NCI-H748 (cell line): ENCODE results near the gene LRRC71.
A peak's percentile ranks its signal among the peaks of the same experiment; 100 is the strongest.

Experiments
- DNase-seq: peaks from one replicate; lab custom pipeline; 2025; ENCODE audit not compliant: unreplicated experiment; lab: John Stamatoyannopoulos, UW

Gene LRRC71

DNA sequence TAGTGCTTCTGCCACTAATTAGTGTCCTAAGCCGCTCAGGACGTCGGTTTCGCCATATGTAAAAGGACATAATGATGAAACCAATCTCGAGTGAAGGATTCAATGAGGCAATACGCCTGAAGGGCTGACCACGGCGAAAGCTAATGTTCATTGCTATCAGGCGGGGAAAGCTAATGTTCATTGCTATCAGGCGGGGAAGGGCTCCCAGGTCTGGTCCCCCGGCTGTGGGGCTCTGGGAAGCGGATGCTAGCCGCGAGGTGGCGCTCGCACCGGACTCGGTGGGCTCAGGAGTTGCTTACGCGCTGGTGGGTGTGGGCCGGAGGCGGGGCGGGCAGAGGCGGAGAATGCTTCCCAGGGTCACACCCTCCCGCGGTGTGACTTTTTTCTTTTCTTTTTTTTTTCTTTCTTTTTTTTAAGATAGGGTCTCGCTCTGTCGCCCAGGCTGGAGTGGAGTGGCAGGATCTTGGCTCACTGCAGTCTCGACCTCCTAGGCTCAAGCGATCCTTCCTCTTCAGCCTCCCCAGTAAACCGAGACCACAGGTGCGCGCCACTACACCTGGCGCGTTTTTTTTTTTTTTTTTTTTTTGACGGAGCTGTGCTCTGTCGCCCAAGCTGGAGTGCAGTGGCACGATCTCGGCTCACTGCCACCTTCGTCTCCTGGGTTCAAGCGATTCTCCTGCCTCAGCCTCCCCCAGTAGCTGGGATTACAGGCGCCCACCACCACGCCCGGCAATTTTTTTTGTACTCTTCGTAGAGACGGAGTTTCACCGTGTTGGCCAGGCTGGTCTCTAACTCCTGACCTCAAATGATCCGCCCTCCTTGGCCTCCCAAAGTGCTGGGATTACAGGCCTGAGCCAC, 28.0 kb upstream of the LRRC71 start:
- peak; percentile 86 for DNase-seq

DNA sequence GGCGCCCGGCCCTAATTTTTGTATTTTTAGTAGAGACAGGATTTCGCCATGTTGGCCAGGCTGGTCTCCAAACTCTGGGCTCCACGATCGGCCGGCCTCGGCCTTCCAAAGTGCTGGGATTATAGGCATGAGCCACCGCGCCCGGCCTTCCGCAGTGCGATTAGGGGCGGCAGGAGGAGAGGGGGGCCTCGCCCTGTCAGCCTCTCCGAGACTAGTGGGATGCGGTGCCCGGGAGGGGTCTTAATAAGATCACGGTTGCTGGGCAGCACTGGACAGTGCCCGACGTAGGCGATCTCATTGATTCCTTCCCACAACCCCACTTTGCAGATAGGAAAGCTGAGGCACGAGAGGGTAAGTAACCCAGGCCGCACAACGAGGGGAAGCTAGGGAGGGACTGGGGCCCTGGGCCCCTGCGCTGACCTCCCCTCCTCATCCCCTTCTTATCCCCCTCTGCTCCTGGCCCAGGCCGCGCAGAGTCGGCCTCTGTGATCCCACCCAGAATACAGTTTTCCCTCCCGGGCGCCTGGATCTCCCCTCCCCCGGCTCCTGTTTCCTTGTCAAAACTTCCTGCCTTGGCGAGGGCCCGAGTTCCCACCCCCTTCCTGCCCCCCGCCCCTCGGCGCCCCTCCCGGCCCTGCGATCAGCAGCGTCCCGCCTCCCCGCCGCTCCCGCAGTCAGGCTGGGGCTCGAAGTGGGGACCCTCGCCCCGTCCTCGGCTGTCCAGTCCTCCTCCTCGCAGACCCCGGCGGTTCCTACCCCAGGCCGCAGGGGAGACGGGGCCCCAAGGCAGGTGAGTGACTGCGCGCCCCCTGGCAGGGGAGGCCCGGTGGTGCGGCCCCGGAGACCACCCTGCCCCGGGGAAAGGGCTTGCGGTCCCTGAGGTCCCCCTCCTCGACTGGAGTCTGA, 27.1 kb upstream of the LRRC71 start, which contains the start of gene PEAR1:
Gene PEAR1 (plus strand): TSS at position 671 of the 906 bp plus-strand sequence. CDS start 10,209 bp downstream, outside the sequence.
- no peak for DNase-seq

DNA sequence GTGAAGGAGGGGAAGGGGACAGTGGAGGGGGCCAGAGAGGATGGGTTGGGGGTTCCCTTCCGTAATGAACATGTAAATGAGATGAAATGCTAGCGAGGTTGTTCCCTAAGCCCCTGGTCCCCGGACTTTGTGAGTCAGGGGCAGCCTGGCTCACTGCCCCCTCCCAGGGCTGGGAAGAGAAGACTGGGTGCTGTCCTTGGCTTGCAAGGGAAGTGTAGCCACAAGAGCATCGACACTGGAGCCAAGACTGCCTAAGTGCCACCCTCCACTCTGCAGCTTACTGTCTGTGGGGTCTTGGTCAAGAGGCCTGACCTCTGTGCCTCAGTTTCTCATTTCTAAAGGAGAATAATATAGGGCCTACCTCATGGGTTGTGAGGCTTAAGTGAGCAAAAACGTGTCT, 26.4 kb upstream of the LRRC71 start:
- no peak for DNase-seq

DNA sequence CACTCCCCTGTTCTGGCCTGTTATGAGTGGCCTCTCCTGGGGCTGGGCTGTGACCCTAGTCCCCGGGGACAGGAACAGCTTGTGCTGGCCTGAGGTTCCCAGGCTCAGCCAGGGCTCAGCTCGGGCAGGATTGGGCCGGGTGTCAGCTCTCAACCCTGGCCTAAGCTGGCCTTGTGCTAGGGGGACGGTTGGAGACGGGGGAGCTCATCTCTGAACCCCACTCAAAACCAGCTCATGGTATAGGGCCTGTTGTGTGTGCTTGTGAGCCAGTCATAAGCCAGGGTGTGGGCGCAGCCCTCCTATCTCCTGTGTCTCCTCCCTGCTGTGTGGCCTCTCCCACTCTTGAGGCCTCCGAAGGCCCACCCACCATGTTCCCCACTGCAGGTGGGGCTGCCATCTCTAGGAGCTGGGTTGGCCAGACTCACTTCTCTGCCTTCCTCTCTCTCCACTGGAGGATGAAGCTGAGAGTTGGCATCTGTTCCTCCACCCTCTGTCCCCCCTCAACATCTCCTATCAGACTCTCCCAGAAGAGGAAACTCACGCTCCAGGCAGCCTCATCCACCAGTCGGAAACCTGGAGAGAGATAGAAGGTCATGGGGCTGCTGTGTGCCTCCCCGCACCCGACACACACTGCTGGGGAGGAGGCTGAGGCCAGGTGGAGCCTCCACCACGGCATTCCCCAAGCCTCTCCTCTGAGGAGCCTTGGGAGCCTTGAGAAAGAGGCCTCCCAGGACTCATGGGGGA, 25.5 kb upstream of the LRRC71 start:
- no peak for DNase-seq

DNA sequence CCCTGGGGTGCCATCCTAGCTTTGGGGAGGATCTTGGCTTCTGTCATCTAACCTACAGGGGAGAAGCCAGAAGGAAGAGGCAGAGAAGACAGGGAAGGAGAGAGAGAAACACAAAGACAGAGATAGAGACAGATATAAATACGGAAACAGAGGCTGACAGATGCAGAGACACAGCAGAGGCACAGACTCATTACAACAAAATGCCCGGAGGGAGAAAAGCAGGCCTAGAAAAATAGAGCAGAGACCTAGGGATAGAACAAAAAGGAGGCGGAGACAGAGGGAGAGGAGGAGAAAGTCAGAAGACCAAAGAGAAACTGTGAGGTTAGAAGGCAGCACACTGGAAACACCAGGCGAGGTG, 25.0 kb upstream of the LRRC71 start:
- no peak for DNase-seq

DNA sequence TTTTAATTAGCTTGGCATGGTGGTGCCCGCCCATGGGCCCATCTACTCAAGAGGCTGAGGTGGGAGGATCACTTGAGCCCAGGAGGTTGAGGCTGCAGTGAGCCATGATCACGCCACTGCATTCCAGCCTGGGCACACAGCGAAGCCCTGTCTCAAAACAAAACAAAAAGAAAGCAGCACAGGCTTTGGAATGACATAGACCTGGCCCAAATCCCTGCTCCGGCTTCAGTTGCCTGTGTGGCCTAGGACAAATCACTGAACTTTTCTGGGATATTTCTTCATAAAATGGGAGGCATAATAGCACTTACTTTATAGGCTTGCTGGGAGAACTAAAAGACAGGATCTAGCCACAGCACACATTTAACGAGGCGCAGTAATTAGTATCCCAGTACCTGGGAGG, 24.5 kb upstream of the LRRC71 start:
- no peak for DNase-seq

DNA sequence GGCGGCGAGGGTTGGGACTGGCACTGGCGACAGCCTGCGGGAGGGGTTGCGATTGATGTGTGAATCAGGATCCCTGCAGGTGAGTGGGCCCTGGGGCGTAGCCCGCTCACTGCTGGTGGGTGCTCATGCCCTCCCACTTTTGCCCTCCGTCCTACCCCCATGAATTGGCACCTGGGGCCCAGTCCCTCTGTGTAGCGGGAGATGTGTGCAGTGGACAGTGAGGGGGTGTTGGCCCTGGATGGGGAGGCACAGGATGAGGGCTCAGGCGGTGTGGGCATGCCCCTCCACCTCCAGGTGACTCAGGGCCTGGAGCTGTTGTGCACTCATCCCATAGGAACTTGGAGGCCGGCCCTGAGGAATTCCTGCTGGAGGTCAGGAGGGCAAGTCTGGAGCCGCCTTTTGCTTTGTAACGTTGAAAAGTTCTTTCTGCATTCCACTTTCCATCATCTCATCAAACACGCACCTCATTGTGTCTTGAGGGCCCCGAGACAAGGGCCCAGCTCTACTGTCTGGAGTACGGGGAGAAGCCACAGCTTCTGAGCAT, 23.9 kb upstream of the LRRC71 start:
- no peak for DNase-seq

DNA sequence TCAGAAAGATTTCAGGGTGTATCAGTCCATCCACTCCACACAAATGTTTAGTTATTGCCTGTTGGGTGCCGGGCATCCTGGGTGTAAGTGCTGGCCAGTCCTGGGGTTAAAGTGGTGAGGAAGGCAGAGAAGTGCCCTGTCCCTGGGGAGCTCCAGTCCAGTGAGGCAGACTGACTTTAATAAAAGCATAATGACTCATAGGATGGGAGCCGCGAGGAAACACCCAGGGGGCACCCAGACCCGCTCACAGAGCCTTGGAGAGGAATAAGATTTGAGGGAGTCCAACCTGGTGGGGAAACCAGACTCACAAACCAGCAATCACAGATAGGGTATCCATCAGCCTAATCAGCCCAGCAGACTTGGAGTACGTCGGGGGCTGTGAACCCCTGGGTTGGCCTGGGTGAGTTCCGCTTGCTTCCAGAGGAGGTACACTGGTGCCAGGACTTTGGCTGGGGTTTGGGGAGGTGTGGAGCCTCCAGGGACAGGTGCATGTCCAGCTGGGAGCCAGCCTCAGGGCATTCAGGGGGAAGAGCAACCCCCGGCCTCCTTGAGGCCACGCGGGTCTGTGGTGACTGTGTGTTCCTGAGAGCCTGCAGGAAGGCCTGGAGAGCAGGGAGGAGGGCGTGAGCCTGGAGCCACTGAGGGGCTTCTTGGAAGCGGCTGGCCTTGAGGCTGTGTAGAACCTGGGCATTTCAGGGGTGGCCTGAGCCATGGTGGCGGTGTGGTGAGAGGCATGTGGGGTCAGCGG, 23.2 kb upstream of the LRRC71 start:
- no peak for DNase-seq

DNA sequence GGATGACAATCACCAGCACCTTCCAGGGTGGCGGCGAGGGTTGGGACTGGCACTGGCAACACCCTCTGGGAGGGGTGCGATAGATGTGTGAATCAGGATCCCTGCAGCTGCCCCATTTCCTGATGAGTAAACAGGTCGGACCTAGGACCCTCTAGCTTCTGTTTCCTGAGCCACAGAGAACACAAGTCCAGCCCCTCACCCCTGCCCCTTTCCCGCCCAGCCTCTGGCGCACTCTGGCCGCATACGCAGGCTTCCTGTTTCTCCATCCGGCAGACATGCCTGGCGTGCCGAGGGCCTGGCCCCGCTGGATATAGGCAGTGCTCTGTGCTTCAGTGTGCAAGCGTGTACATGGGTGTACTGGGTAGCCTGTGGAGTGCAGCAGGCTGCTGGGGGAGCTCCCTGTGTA, 22.3 kb upstream of the LRRC71 start:
- DNase-seq = no peak

DNA sequence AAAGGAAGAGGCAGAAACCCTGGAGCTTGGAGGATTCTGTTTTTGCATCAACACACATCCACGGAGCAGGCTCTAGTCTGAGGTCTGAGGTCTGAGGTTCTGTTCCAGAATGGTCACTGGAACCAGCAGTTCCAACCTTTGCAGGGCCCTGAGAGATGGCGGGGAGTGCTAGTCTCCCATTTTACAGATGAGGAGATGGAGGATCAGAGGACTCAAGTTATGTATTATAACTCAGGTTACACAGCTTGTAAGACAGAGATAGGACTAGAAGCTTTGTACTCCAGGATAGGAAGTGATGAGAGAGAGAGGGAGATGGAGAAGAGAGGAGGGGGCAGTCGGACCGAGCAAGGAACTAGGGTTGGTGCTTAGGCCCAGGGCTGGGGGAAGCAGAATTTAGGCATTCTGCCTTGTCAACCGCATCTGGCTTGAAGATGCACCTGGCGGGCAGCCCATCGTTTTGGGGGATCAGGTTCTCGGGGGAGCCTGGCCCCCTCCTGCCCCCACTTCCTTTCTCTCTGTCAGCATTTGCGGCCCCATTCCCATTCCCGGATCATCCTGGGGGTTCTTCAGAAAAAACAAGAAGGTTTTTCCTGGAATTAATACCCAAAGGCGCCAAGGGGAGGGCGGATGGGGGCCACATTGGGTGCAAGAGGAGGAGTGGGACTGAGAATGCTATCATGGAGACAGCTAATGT, 21.3 kb upstream of the LRRC71 start:
- DNase-seq = no peak

DNA sequence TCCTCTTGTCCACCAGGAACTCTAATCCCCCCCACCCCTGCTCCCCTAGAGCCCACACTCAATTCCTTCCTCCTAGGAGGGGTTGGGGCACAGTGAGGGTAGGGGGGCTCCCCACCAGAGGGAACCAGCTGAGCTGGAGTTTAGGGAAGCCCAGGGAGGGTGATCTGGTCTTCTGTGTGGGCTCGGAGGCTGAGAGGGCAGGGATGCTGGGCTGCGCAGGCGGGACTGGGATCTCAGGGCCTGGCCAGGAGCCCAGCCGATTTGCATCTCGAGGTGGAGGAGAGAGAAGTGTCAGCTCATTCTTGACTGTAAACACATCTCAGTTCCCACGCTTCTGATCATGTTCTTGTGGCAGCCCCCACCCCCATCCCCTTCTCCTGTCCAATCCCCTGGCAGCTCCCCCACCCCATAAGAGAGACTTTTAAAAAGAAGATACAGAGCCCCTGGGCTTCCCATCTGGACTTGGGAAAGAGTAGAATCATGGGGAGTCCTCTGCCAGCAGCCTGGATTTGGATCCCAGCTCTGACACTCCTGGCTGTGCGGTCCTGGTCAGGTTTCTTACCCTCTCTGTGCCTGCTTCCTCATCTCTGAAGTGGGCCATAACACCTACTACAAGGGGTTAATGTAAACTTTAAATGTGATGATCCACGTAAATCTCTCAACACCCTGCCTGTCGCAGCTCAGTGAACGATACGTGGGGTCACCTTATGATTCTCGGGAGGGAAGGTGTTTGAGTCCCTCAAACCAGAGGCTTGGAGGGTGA, 20.3 kb upstream of the LRRC71 start:
- DNase-seq = no peak

DNA sequence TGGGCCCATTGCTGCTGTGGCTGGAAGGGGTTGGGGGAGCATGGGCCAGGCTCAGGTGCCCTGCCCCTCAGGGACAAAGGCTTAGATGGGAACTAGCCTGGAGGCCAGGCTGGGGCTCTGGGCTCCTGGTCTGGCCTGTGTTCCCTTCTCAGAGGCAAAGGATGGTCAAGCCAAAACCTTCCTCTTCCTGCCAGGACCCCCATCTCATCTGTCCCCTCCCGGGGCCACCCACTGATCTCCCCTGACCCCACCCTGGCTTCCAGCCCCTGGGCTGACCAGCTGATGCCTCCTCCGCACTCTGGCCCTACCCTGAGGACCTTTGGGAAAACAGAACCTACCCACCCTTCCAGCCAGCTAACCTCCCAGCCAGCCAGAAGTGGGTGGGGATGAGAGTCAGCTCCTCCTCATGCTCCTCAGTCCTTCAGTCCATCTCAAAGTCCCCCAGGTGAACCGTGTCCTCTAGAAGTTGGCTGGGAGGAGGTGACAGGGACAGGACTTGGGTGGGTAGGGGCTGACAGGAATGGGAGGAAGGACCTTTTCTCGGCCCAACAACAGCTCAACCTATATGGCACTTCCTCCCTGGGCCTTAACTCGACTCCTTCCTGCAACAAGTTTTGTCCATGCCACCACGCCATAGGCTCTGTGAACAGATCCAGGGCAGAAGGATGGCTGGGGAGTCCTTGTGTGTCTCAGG, 19.4 kb upstream of the LRRC71 start:
- DNase-seq = no peak

DNA sequence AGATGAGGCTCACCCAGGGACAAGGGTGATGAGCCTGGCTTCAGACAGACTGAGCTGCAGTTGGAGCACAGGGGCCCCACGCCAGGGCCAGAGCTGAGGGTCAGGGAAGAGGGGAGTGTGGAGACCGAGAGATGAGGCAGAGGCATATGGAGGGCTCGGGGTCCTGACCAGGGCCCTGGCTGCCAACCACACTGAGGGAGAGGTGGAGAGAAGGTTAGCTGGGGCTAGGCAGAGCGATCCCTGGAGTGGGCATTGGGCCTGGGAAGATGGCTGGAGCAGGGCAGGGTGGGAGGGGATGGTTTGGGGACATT, 18.9 kb upstream of the LRRC71 start:
- DNase-seq = no peak

DNA sequence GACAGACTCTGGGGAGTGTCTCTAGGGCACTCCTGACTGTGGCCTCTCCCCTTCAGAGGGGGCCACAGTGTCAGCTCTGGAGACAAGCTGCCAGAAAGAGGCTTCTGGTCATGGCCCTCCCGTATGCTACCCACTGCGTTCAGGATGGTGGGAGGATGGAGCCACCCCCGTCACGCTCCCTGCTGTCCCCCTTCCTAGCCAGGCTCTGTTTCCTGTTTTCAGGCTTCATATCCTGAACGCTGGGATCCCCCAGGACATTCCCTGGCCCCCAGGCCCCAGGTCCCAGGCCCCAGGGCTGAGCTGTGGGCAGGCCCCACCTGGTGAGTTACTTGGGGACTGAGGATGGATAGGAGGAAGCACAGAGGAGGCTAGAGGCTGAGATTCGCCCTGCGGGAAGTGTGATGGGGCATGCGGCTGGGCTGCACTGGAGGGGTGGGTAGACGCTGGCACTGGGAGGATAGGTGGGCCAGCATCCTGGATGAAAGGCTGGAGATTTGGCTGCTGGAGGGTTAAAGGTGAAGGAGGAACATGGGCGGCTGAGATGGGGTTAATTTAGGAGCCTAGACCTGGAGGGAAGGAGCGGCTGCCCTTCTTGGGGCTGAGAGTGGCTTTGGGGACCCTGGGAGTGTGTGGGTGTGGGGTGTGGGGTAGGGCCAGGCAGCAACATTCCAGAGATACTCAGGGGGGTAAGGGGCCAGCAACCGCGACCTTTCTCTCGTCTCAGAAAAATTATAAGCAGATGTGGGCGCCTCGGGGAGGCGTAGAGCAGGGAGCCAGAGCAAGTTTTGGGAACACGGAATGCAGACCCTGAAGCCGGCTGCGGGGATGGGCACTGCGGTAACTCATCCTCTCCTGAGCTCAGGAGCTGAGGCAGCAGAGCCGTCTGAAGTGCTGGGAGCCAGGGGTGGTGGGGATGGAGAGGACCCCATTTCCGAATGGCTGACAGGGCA, 18.2 kb upstream of the LRRC71 start:
- no peak for DNase-seq

DNA sequence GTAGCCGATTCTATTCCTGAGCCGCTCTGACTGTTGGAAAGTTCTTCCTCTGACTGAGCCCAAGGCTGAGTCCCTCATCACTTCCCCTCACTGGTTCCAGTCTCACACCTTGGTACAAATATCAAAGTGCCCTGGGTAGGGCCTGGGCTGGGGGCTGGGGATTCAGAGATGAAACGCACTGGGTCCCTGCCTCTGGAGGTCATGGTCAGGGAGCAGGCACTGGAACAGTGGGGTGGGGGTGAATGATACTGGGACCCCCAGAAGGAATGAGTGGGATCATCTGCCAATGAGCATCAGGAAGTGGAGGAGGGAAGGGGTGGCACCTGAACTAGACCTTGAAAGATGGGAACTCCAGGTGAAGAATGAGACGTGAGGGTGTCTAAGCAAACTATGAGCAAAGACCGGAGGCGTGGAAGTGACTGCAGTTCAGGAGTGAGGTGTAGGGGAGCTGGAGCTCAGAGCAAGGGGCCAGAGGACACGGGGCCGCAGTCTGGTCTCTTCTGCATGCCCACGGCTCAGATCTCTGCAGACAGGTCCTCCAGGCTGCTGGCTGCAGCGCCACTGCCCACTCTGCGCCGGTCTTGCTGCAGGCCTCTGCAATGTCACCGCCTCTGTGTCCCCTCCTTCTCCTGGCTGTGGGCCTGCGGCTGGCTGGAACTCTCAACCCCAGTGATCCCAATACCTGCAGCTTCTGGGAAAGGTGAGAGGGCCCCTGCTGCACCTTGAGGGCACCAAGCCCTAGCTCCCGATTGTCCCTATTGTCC, 16.9 kb upstream of the LRRC71 start:
- no peak for DNase-seq

DNA sequence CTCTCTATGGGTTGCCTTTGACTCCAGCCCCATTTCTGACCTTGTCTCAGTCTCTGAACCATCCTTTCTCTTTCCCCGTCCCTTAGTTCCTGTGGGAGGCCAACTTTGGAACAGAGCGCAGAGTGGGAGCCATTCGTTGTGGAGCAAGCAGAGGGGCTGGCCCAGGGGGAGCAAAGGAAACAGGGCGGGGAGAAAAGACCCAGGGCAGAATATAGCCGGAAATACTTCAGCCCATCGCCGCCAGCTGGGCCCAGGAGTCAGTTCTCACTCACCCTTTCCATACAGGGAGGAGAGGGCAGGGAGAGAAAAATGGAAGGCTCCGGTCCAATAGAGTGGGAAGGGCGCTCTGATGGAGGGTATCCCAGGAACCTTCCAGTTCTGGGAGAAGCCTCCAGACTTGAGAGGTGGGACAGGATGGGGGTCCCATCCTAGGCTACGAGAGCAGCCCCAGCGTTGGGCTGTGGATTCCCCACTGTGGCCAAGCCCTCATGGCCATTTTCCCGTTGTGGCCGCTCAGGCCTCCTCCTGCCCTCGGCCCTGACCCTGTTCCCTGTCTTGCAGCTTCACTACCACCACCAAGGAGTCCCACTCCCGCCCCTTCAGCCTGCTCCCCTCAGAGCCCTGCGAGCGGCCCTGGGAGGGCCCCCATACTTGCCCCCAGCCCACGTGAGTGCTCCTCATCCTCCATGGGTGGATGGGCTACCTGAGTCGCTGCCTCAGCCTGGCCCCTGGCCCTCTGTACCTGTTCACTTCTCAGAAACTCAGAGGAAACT, 16.1 kb upstream of the LRRC71 start:
- DNase-seq = no peak
